RWPE2 (cell line): ENCODE measurements around the gene ARHGAP26.
"Not testable (repeated sequence)": the region's sequence is repeated elsewhere in the genome, so short reads cannot be mapped to it uniquely, and the experiment has no call there.

Experiments
- ATAC-seq: fragments of 200-7000 bp; cut with Tn5 transposase; 3 replicates; pipeline ENCODE4 v1.9.1; 2021; ENCODE audit warnings: low read depth
- DNase-seq: peaks from one replicate; pipeline ENCODE4 v3.0.0-alpha.2; 2020; ENCODE audit warnings: low spot score
- H3K27ac ChIP-seq: fragments of 450-650 bp; 2 replicates; pipeline ENCODE4 v1.5.1; 2017; ENCODE audit warnings: mild to moderate bottlenecking; ENCODE audit not compliant: poor library complexity, severe bottlenecking
- H3K27me3 ChIP-seq: fragments of 250-450 bp; sonication (Bioruptor Pico); 2 replicates; pipeline ENCODE4 v1.5.1; 2021; ENCODE audit warnings: mild to moderate bottlenecking, moderate library complexity; ENCODE audit not compliant: insufficient read depth, poor library complexity, severe bottlenecking
- H3K36me3 ChIP-seq: fragments of 250-450 bp; sonication (Bioruptor Pico); 2 replicates; pipeline ENCODE4 v1.5.1; 2020; ENCODE audit warnings: low read depth, mild to moderate bottlenecking, moderate library complexity
- H3K4me1 ChIP-seq: fragments of 250-450 bp; sonication (Bioruptor Pico); 2 replicates; pipeline ENCODE4 v1.5.1; 2021; ENCODE audit warnings: mild to moderate bottlenecking, moderate library complexity; ENCODE audit not compliant: insufficient read depth, poor library complexity, severe bottlenecking
- H3K4me3 ChIP-seq: fragments of 250-450 bp; sonication (Bioruptor Pico); 2 replicates; pipeline ENCODE4 v1.5.1; 2021; ENCODE audit warnings: mild to moderate bottlenecking, moderate library complexity; ENCODE audit not compliant: severe bottlenecking
- H3K9me3 ChIP-seq: fragments of 250-450 bp; sonication (Bioruptor Pico); 2 replicates; pipeline ENCODE4 v1.5.1; 2021; ENCODE audit warnings: mild to moderate bottlenecking, moderate library complexity; ENCODE audit not compliant: severe bottlenecking
- TF ChIP-seq, protein P1 (sequence below): fragments of 450-650 bp; IDR thresholded peaks from one replicate; pipeline ENCODE4 v1.5.1; 2017; ENCODE audit warnings: mild to moderate bottlenecking, moderate library complexity; ENCODE audit not compliant: poor library complexity, severe bottlenecking

ARHGAP26 gene

DNA sequence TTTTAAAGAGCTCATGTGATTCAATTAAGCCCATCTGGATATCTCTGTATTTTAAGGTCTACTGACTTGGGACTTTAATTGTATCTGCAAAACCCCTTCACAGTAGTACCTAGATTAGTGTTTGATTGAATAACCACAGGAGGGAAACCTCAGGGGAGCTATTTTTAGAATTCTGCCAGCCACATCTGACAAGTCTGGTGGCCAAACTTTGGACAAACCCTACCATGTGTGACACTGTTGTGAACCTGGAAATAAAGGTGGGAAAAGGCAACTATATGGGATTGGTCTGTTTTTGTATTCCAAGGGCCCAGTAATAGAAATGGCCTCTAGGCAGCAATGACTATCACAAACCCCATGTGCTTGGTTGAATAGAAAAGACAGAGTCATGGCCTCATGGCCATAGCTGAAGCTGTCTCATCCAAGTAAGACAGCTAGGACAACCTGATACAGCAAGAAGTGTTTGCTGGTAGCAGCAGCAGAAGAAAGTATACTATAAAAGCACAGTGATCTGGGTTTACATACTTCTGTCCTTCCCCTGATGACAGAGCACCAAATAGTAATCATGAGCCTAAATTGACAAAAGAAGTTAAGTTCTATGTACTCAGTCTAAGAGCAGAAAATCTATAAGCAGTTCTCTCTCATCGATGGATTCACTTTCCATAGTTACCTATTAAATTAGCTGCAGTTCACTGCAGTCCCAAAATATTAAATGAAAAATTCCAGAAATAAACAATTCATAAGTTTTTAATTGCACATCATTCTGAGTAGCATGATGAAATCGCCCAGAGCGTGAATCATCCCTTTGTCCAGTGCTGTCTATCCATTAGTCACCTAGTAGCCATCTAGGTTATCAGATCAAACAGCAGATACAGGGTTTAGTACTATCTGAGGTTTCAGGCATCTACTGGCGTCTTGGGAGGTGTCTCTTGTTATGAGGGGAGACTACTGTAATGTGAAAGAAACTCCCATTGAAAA is 189.8 kb downstream of the ARHGAP26 start:
- ATAC-seq (peak; percentile 99), DNase-seq (peak; percentile 75)

DNA sequence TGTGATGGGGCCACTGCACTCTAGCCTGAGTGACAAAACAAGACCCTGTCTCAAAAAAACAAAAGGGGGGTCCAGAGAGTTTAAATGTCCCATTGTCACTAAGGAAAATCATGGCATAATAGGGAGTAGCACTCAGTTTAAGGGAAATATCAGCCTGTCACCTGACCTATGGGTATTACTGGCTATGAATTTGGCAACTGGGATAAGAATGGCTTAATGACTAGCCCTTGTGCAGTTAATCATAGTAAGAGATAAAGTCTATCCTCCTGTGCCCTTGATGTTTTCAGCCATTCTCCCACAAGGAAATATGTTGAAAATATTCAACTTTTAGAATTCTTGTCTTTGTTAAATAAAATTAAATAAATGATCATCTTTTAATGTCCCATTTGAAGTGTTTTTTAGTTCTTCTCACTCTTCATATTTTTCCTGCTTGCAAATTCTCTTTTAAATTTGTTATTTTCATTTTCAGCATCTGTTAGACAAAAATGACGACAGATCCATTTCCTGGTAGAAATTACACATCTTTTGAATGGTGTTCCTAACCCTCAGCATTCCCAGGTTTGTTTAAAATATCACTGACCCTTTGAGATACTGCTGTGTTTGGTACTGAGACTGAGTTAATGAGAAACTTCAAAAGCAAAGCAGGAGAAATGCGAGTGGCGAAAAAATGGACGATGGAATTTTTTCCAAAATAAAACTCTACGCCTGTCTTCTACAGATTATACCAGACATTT is 191.4 kb downstream of the ARHGAP26 start:
- no peak overlapping the region for H3K4me3 ChIP-seq
- DNase-seq (no peak), ATAC-seq (no peak)
- H3K27ac ChIP-seq: no peak overlapping the region
- no peaks in the 10 kb centered on the region for H3K27me3 ChIP-seq
- H3K9me3 ChIP-seq: no peaks in the 10 kb centered on the region
- no peaks in the 10 kb centered on the region for H3K36me3 ChIP-seq
- H3K4me1 ChIP-seq: peaks cover 34% of the 10 kb centered on the region
- TF ChIP-seq, protein P1, sequence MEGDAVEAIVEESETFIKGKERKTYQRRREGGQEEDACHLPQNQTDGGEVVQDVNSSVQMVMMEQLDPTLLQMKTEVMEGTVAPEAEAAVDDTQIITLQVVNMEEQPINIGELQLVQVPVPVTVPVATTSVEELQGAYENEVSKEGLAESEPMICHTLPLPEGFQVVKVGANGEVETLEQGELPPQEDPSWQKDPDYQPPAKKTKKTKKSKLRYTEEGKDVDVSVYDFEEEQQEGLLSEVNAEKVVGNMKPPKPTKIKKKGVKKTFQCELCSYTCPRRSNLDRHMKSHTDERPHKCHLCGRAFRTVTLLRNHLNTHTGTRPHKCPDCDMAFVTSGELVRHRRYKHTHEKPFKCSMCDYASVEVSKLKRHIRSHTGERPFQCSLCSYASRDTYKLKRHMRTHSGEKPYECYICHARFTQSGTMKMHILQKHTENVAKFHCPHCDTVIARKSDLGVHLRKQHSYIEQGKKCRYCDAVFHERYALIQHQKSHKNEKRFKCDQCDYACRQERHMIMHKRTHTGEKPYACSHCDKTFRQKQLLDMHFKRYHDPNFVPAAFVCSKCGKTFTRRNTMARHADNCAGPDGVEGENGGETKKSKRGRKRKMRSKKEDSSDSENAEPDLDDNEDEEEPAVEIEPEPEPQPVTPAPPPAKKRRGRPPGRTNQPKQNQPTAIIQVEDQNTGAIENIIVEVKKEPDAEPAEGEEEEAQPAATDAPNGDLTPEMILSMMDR: no peak

More for the DNA sequence above, 189.8 kb downstream of the ARHGAP26 start:
- H3K27ac ChIP-seq: peak overlapping the region; percentile 76
- H3K36me3 ChIP-seq: no peaks in the 10 kb centered on the region
- peaks cover 21% of the 10 kb centered on the region for H3K4me1 ChIP-seq
- TF ChIP-seq, protein P1: no peak
- H3K4me3 ChIP-seq: no peak overlapping the region
- no peaks in the 10 kb centered on the region for H3K27me3 ChIP-seq
- no peaks in the 10 kb centered on the region for H3K9me3 ChIP-seq

DNA sequence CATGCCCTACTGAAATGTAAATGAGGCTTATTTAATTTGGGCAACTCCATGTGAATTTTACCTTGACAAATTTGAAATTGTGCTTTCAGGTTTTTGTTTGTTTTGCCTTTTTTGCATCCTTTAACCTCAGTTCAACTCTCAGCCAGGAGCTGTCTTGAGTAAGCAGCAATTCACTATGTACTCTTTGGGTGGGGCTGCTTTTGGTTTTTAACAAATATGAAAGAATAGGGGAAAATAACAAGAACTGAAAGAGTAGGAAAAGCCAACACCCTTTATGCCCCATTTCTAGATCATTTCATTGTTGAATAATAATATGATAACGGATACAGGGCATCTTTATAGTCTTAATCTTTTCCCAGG is 192.0 kb downstream of the ARHGAP26 start:
- no peaks in the 10 kb centered on the region for H3K27me3 ChIP-seq
- ATAC-seq (no peak), DNase-seq (no peak)
- H3K4me1 ChIP-seq: peaks cover 35% of the 10 kb centered on the region
- TF ChIP-seq, protein P1: no peak
- no peaks in the 10 kb centered on the region for H3K36me3 ChIP-seq
- no peak overlapping the region for H3K27ac ChIP-seq
- no peak overlapping the region for H3K4me3 ChIP-seq
- H3K9me3 ChIP-seq: no peaks in the 10 kb centered on the region

DNA sequence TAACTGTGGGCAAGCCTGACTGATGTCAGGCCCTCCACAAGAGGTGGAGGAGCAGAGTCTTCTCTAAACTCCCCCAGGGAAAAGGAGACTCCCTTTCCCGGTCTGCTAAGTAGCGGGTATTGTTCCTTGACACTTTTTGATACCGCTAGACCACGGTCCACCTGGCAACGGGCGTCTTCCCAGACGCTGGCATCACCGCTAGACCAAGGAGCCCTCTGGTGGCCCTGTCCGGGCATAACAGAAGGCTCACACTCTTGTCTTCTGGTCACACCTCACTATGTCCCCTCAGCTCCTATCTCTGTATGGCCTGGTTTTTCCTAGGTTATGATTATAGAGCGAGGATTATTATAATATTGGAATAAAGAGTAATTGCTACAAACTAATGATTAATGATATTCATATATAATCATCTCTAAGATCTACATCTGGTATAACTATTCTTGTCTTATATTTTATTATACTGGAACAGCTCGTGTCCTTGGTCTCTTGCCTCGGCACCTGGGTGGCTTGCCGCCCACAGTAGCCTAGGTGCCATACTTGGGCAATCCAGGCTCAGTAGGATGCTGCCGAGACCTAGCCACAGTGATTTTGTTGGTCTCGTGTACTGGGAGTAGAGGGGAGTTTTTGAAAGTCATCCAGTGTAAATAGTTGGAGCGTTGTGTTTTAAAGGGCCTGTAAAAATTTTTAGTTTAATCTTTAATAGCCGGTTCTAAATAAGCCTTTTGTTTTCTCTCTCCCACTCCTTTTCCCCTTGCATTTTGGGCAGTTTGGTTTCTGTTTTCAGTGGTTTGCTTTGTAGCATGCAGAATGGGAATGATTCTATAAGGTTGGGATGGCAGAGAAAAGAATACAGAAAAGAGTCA is 195.3 kb downstream of the ARHGAP26 start:
- H3K4me3 ChIP-seq, DNase-seq, H3K9me3 ChIP-seq, H3K36me3 ChIP-seq, H3K27me3 ChIP-seq, ATAC-seq: not testable (repeated sequence)
- Histone ChIP-seq H3K4me1 (peaks cover 20% of the 10 kb centered on the region), H3K27ac (peak overlapping the region; percentile 10)
- TF ChIP-seq, protein P1: peak; percentile 80
